ENCODE data around the gene KSR2.

DNA sequence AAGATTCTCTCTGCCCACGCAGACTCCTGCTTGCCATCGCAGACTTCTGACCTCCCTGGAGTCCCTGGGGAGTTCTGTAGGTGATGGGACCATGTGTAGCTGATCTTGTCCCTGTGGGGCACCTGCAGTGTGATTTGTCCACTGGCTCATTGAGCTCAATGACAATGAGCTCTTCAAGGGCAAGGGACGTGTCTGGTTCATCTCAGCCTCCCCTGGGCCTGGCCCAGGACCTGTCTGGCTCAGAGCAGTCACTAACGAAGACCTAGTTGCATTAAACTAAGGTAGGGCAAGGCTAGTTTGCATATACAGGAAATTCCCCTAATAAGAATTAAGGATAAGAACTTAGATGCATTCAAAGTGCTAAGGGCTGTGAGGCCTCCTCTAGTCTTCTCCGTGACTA is 361.8 kb downstream of the KSR2 start:
- TF ChIP-seq, protein P1, sequence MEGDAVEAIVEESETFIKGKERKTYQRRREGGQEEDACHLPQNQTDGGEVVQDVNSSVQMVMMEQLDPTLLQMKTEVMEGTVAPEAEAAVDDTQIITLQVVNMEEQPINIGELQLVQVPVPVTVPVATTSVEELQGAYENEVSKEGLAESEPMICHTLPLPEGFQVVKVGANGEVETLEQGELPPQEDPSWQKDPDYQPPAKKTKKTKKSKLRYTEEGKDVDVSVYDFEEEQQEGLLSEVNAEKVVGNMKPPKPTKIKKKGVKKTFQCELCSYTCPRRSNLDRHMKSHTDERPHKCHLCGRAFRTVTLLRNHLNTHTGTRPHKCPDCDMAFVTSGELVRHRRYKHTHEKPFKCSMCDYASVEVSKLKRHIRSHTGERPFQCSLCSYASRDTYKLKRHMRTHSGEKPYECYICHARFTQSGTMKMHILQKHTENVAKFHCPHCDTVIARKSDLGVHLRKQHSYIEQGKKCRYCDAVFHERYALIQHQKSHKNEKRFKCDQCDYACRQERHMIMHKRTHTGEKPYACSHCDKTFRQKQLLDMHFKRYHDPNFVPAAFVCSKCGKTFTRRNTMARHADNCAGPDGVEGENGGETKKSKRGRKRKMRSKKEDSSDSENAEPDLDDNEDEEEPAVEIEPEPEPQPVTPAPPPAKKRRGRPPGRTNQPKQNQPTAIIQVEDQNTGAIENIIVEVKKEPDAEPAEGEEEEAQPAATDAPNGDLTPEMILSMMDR (conservative IDR thresholded peaks at IDR 0.05) = no peak
- no peak for TF ChIP-seq EZH2 (IDR thresholded peaks at IDR 0.05; ENCODE audit: low read depth)
